ENCODE results near the gene SIX6.

Gene SIX6

DNA sequence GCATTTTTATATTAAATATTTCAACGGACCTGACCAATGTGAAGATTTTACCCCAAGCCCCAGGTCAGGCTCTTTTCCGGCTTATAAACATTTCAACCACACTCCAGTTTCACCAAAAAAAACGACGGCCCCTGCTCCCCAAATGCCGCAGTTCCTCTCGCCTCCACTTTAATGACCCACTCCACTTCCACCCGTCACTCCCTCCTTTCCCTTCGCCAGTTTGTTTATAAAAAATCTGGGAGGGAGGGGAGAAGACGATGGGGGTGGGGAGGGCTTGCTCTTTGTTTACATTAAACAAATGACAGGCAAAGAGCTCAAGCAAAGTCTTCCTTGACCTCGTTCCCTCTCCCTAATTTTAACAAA is 5.4 kb downstream of the SIX6 start:
- no peak for DNase-seq (ENCODE audit: low read depth)

DNA sequence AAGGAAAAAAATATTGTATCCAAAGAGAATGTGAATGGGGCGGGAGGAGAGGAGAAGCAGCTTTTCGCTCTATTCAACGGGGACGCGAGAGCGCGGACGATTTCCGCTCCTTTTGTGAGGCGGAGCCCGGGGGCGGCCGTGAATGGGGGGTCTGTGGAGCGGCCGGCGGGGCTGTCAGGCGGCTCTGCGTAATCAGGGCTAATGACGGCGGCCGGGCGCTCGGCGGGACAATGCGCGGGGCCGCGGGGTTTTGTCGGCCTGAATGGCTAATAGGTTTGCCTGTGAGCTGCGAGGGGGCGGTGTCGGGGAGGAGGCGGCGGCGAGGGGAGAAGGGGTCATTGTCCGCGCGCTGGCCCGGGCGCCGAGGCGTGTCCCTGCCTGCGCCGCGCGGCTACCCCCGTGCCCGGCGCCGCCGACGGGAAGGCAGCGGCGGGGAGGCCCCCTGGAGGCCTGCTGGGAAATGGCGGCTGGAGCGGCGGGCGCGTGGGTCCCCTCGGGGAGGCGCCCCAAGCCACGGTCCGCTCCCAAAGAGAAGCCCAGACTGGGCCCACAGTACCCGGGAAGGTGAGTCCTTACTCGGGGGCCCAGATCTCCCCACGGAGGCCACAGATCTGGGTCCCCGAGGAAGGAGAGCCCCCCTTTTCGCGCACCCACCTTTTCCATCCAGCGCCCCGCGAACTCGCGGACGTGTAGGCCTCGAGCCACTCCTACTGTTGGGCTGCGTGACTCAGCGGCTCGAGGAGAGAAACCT is 6.0 kb downstream of the SIX6 start:
- no peak for DNase-seq (ENCODE audit: low read depth)

DNA sequence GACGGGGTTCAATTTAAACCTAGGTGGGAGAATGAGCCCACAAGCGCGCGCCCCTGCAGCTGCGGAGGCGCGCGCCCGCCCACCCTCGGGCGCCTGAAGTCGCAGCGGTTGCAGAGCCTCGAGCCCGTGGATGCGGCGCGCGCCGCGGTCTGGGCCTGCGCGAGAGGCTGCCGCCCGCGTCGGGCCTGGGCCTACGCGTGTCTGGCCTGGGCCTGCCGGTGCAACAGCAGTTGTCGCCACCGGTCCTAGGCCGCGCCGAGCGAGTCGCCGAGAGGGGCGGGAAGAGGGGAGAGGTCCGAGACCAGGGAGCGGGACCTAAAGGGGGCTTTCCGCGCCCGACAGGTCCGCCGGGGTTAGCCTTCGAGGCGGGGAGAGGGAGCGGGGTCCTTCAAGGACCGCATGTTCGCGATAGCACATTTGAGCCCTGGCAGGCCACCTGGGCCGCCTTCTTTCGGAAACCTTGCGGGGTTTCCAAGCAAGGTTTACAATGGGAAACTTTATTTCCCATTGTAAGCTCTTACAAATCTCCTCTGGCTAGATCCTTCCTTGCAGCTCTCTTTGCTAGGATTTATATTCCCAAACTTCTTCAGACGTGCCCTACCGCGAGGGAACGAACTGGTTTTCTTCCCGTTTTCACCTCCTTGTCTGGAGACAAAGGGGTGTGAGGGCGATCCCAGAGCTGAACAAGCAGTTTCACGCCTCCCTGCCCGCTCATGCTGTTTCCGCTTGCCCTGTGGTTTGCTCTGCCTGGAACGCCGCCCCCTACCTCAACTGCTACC is 6.8 kb downstream of the SIX6 start:
- DNase-seq (ENCODE audit: low read depth) = no peak

DNA sequence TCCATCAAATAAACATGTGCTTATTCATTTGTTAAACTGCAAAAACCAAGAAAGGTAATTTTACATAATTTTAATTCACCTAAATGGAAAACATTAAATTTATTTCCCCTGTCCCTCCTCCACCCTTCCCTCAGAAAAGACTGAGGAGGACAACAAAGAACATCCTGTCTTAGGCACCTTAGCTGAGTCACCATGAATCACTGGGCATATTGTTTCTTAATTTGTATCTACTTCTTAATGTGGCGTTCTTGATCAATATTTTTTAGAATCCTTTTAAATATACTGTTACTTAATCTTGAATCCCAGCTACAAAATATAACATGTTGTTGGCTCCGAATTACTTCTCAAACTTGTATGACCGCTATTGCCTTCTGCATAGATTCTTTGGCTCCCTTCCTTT is 23.5 kb downstream of the SIX6 start:
- DNase-seq (ENCODE audit: low read depth) = no peak

DNA sequence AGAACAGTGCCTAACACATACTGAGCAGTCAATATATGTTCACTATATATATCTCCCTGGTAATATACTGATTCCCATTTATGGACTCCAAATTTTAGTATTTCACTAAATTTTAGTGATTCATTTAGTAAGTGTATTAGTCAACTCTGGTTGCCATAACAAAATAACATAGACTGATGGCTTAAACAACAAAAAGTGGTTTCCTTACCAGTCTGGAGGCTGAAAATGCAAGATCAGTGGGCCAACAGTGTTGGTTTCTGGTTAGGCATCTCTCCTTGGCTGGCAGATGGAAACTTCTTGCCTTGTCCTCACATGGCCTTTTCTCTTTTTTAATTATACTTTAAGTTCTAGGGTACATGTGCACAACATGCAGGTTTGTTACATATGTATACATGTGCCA is 28.7 kb downstream of the SIX6 start:
- no peak for DNase-seq (ENCODE audit: low read depth)

DNA sequence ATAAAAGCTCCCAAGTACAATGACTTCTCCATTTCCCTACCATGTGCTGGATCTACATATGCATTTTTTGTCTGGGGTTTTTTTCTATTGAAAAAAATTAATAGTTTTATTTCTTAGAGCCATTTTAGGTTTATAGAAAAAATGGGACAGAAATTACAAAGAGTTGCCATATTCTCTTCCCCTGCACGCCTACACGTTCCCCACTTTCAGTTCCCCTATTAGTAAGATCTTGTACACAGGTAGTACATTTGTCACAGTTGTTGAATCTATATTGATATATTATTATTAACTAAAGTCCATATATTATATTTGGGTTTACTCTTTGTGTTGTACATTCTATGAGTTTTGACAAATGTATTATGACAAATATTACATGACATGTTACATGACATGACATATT is 35.7 kb downstream of the SIX6 start:
- DNase-seq (ENCODE audit: low read depth) = no peak

DNA sequence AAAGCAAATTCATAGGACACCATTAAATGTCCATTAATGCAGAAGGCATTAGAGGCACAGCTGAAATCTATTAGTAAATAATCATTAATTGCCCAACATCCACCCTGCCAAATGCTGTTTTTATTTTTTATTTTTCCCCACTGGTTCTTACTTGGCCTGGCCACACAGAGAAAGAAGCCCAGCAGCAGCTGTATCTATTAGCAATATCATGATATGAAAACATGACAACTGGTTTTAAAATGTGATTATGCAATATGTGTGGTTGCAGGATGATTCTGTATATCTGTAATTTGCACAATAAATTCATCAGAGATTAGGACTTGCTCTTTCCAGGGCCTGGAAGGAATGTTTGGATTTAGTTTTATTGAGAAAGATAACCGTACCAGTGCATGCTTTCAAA is 44.9 kb downstream of the SIX6 start:
- DNase-seq (ENCODE audit: low read depth) = no peak

DNA sequence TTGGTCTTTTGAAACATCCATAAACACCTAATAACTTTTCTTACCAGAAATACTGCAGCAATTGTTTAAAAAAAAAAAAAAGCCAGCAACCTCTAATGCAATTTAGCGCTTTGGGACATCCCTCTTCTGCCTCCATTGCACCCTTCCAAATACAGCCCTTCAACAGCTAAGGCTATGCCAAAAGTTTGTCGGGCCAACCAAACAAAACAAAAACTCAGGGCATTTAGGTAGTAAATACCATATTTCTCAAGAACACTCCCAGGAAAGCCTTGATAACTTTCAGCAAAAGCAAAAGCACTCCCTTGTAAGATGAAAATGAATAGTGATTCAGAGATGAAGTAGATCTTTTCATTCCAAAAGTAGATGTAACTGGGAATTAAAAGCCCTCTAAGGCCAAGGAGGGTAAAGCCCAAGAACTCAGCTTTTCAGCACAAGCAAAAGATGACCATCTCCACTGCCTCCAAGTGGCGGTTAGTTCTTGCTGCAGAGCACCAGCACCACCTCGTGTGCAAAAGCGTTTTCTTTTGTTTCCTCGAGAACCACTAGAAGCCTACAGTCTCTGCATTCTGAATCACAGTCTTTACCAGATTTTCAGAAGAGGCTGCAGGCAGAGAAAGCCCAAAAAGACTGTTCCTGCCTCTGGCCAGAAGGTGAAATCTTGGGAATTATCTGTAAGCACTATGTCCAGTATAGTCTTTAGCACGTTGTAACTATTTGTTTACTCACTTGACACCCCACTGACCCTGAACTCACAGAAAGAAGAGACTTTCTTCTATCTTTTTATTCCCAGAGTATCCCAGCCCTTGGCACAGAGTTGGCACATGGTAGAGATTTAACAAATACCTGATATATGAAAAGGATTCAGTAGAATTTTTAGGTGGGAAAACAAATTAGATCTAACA is 53.1 kb downstream of the SIX6 start:
- DNase-seq (ENCODE audit: low read depth) = no peak
